ENCODE data around the gene MORN1.

GRCh38 chr1:2347896-2348295, 43.5 kb downstream of the MORN1 start:
- TF ChIP-seq POLR2A (IDR thresholded peaks at IDR 0.05; ENCODE audit: low read depth, low read length) (no peak), TAF1 (IDR thresholded peaks at IDR 0.05; ENCODE audit: low read depth, low read length) (no peak)

Measured in GM12891 (cell line).